Trophoblast cell (in vitro differentiated cells and primary cell): Measurements from ENCODE around the gene UPF1.

ENCODE experiments used
- DNase-seq, 2 donors: peaks; one replicate each; pipeline ENCODE4 v3.0.0-alpha.2; 2016
- H2AFZ ChIP-seq: 2 replicates; pipeline ENCODE4 v1.6.1; 2013; ENCODE audit warnings: low read length, moderate library complexity, mild to moderate bottlenecking; ENCODE audit not compliant: insufficient read depth, poor library complexity
- H2AK5ac ChIP-seq: 2 replicates; pipeline ENCODE4 v1.6.1; 2013; ENCODE audit warnings: mild to moderate bottlenecking, low read length
- H2BK120ac ChIP-seq: 2 replicates; pipeline ENCODE4 v1.6.1; 2013; ENCODE audit warnings: low read length, mild to moderate bottlenecking, moderate library complexity; ENCODE audit not compliant: insufficient read depth, poor library complexity
- H2BK12ac ChIP-seq: 2 replicates; pipeline ENCODE4 v1.6.1; 2013; ENCODE audit warnings: mild to moderate bottlenecking, low read length, moderate library complexity
- H2BK5ac ChIP-seq: 2 replicates; pipeline ENCODE4 v1.6.1; 2013; ENCODE audit warnings: low read length, low read depth, moderate library complexity, mild to moderate bottlenecking; ENCODE audit not compliant: poor library complexity
- H3K14ac ChIP-seq: 2 replicates; pipeline ENCODE4 v1.6.1; 2013; ENCODE audit warnings: mild to moderate bottlenecking, low read length
- H3K18ac ChIP-seq: 2 replicates; pipeline ENCODE4 v1.6.1; 2013; ENCODE audit warnings: mild to moderate bottlenecking, low read length
- H3K23ac ChIP-seq: 2 replicates; pipeline ENCODE4 v1.6.1; 2013; ENCODE audit warnings: low read length
- H3K27ac ChIP-seq: 2 replicates; pipeline ENCODE4 v1.5.1; 2013; ENCODE audit warnings: low read depth, mild to moderate bottlenecking, inconsistent platforms, low read length, moderate library complexity
- H3K27me3 ChIP-seq: 2 replicates; pipeline ENCODE4 v1.6.1; 2013; ENCODE audit warnings: inconsistent platforms, mild to moderate bottlenecking, low read length, moderate library complexity; ENCODE audit not compliant: insufficient read depth
- H3K36me3 ChIP-seq, 2 experiments: 1 replicate in 1 of 2; 2 replicates in 1 of 2; pipeline ENCODE4 v1.6.1; 2013; ENCODE audit warnings: low read length in 2 of 2, mild to moderate bottlenecking in 2 of 2, moderate library complexity in 1 of 2; ENCODE audit not compliant: insufficient read depth in 2 of 2, control insufficient read depth in 1 of 2
- H3K4ac ChIP-seq: 2 replicates; pipeline ENCODE4 v1.6.1; 2013; ENCODE audit warnings: low read depth, mild to moderate bottlenecking, low read length, moderate library complexity
- H3K4me1 ChIP-seq, 2 experiments: 1 replicate in 1 of 2; 2 replicates in 1 of 2; pipeline ENCODE4 v1.6.1; 2013; ENCODE audit warnings: low read length in 2 of 2, mild to moderate bottlenecking in 2 of 2, moderate library complexity in 1 of 2; ENCODE audit not compliant: insufficient read depth in 2 of 2, control insufficient read depth in 1 of 2
- H3K4me2 ChIP-seq: 2 replicates; pipeline ENCODE4 v1.6.1; 2013; ENCODE audit warnings: inconsistent platforms, mild to moderate bottlenecking, low read length, moderate library complexity
- H3K4me3 ChIP-seq: 2 replicates; pipeline ENCODE4 v1.5.1; 2013; ENCODE audit warnings: mild to moderate bottlenecking, low read depth, low read length, inconsistent platforms
- H3K79me1 ChIP-seq: one replicate; pipeline ENCODE4 v1.6.1; 2013; ENCODE audit warnings: low read length
- H3K79me2 ChIP-seq: 2 replicates; pipeline ENCODE4 v1.6.1; 2013; ENCODE audit warnings: low read length, mild to moderate bottlenecking; ENCODE audit not compliant: control insufficient read depth, insufficient read depth, poor library complexity
- H3K9ac ChIP-seq: 2 replicates; pipeline ENCODE4 v1.6.1; 2013; ENCODE audit warnings: mild to moderate bottlenecking, low read length
- H3K9me3 ChIP-seq: 2 replicates; pipeline ENCODE4 v1.6.1; 2013; ENCODE audit warnings: low read depth, mild to moderate bottlenecking, control low read depth, inconsistent platforms, low read length; ENCODE audit not compliant: insufficient read depth
- H4K12ac ChIP-seq: 2 replicates; pipeline ENCODE4 v1.6.1; 2013; ENCODE audit warnings: low read depth, mild to moderate bottlenecking, low read length, moderate library complexity
- H4K8ac ChIP-seq: 2 replicates; pipeline ENCODE4 v1.6.1; 2013; ENCODE audit warnings: low read depth, mild to moderate bottlenecking, low read length, moderate library complexity
- H4K91ac ChIP-seq: one replicate; pipeline ENCODE4 v1.6.1; 2013; ENCODE audit warnings: low read depth, mild to moderate bottlenecking, low read length, moderate library complexity
- WGBS: extraction: QIAGEN DNeasy Blood & Tissue Kit; methylation state at CpG from one replicate; pipeline ENCODE4 v1.1.7; 2013; ENCODE audit warnings: missing lambda C conversion rate; ENCODE audit not compliant: insufficient read length, insufficient coverage; ENCODE audit errors: extremely low coverage; 5-methylcytosine and 5-hydroxymethylcytosine counted together

Gene UPF1

GRCh38 chr19:18846862-18847548 lies 15.2 kb downstream of the UPF1 start:
- H4K91ac ChIP-seq = no peak overlapping the region
- H2BK120ac ChIP-seq = no peak overlapping the region
- H3K4me3 ChIP-seq = no peak overlapping the region
- H3K23ac ChIP-seq = no peak overlapping the region
- no peak overlapping the region for H2AK5ac ChIP-seq
- no peak overlapping the region for H2AFZ ChIP-seq
- H3K18ac ChIP-seq = no peak overlapping the region
- H3K4me1 ChIP-seq = peaks cover 15 to 29% of the 10 kb centered on the region in 2 experiments
- H3K4me2 ChIP-seq = no peak overlapping the region
- H3K79me2 ChIP-seq = peaks cover 17% of the 10 kb centered on the region
- no peak overlapping the region for H2BK5ac ChIP-seq
- no peak overlapping the region for H2BK12ac ChIP-seq
- H4K8ac ChIP-seq = no peak overlapping the region
- no peak overlapping the region for H3K9ac ChIP-seq
- peaks cover 6% of the 10 kb centered on the region for H3K79me1 ChIP-seq
- no peak overlapping the region for H3K14ac ChIP-seq
- H3K36me3 ChIP-seq = peaks cover 34 to 43% of the 10 kb centered on the region in 2 experiments
- WGBS = no CpG with 5 or more reads among the region's 19 CpGs
- no peak overlapping the region for H3K27ac ChIP-seq
- H3K27me3 ChIP-seq = no peaks in the 10 kb centered on the region
- H3K4ac ChIP-seq = peak overlapping the region; percentile 13
- no peaks in the 10 kb centered on the region for H3K9me3 ChIP-seq
- DNase-seq = peak; percentile 55 to 86
- H4K12ac ChIP-seq = no peak overlapping the region

GRCh38 chr19:18847549-18848463 lies 16.0 kb downstream of the UPF1 start:
- H3K27ac ChIP-seq = no peak overlapping the region
- no peak overlapping the region for H3K4me3 ChIP-seq
- peaks cover 6% of the 10 kb centered on the region for H3K79me1 ChIP-seq
- no peak overlapping the region for H3K9ac ChIP-seq
- H4K12ac ChIP-seq = no peak overlapping the region
- DNase-seq = no peak
- no CpG with 5 or more reads among the region's 24 CpGs for WGBS
- no peak overlapping the region for H2BK5ac ChIP-seq
- peaks cover 15% of the 10 kb centered on the region for H3K79me2 ChIP-seq
- H2AK5ac ChIP-seq = no peak overlapping the region
- H3K18ac ChIP-seq = peak overlapping the region; percentile 4
- H3K4ac ChIP-seq = peak overlapping the region; percentile 13
- no peaks in the 10 kb centered on the region for H3K9me3 ChIP-seq
- no peak overlapping the region for H3K4me2 ChIP-seq
- peaks cover 42 to 50% of the 10 kb centered on the region in 2 experiments for H3K36me3 ChIP-seq
- H2BK120ac ChIP-seq = no peak overlapping the region
- H4K91ac ChIP-seq = no peak overlapping the region
- H3K27me3 ChIP-seq = no peaks in the 10 kb centered on the region
- H2AFZ ChIP-seq = no peak overlapping the region
- H2BK12ac ChIP-seq = no peak overlapping the region
- H4K8ac ChIP-seq = no peak overlapping the region
- H3K14ac ChIP-seq = no peak overlapping the region
- no peak overlapping the region for H3K23ac ChIP-seq
- H3K4me1 ChIP-seq = peaks cover 15 to 32% of the 10 kb centered on the region in 2 experiments

- H3K4me1 ChIP-seq = peaks cover 15 to 30% of the 10 kb centered on the region in 2 experiments
- peaks cover 7% of the 10 kb centered on the region for H3K79me2 ChIP-seq
- H4K12ac ChIP-seq = no peak overlapping the region
- no peak overlapping the region for H3K4ac ChIP-seq
- H3K18ac ChIP-seq = peak overlapping the region; percentile 10
- no peak overlapping the region for H2BK120ac ChIP-seq
- WGBS = no CpG with 5 or more reads among the region's 23 CpGs
- no peak overlapping the region for H3K9ac ChIP-seq
- no peak overlapping the region for H2AFZ ChIP-seq
- H3K36me3 ChIP-seq = peaks cover 53 to 62% of the 10 kb centered on the region in 2 experiments
- no peak overlapping the region for H3K27ac ChIP-seq
- H4K91ac ChIP-seq = no peak overlapping the region
- H2BK12ac ChIP-seq = no peak overlapping the region
- no peak overlapping the region for H4K8ac ChIP-seq
- H3K9me3 ChIP-seq = peaks cover 1% of the 10 kb centered on the region
- DNase-seq = peak in 1 of 2 donors; percentile 17
- H3K4me3 ChIP-seq = no peak overlapping the region
- no peaks in the 10 kb centered on the region for H3K27me3 ChIP-seq
- H3K23ac ChIP-seq = no peak overlapping the region
- H3K4me2 ChIP-seq = no peak overlapping the region
- no peak overlapping the region for H2AK5ac ChIP-seq
- H3K14ac ChIP-seq = no peak overlapping the region
- H2BK5ac ChIP-seq = no peak overlapping the region
- H3K79me1 ChIP-seq = peaks cover 6% of the 10 kb centered on the region
Measured at GRCh38 chr19:18848878-18849661, 17.3 kb downstream of the UPF1 start.

GRCh38 chr19:18849838-18850400 lies 18.2 kb downstream of the UPF1 start:
- H3K79me1 ChIP-seq = peaks cover 6% of the 10 kb centered on the region
- peaks cover 1% of the 10 kb centered on the region for H3K9me3 ChIP-seq
- peaks cover 61 to 70% of the 10 kb centered on the region in 2 experiments for H3K36me3 ChIP-seq
- no peak overlapping the region for H2BK120ac ChIP-seq
- no peak overlapping the region for H2BK5ac ChIP-seq
- H4K91ac ChIP-seq = no peak overlapping the region
- H3K23ac ChIP-seq = no peak overlapping the region
- no peak overlapping the region for H3K18ac ChIP-seq
- no peak overlapping the region for H3K27ac ChIP-seq
- H2AFZ ChIP-seq = no peak overlapping the region
- H4K12ac ChIP-seq = no peak overlapping the region
- H4K8ac ChIP-seq = no peak overlapping the region
- H2AK5ac ChIP-seq = no peak overlapping the region
- no peak overlapping the region for H3K4ac ChIP-seq
- H3K79me2 ChIP-seq = peaks cover 5% of the 10 kb centered on the region
- no peak overlapping the region for H3K4me3 ChIP-seq
- H3K14ac ChIP-seq = peak overlapping the region; percentile 22
- DNase-seq = no peak
- H3K4me2 ChIP-seq = no peak overlapping the region
- WGBS = no CpG with 5 or more reads among the region's 16 CpGs
- H3K27me3 ChIP-seq = no peaks in the 10 kb centered on the region
- no peak overlapping the region for H2BK12ac ChIP-seq
- H3K9ac ChIP-seq = no peak overlapping the region
- H3K4me1 ChIP-seq = peaks cover 15 to 30% of the 10 kb centered on the region in 2 experiments
